Umbilical cord (tissue), 2 donors: ENCODE data around the gene BSPRY. TPM values are rescaled to one million over a fixed set of nuclear protein-coding genes. Genes with fewer than 3 reads are reported as not detected.
"Not testable (repeated sequence)": the region's sequence is repeated elsewhere in the genome, so short reads cannot be mapped to it uniquely, and the experiment has no call there.

Experiments used
- DNase-seq: peaks from one replicate; pipeline ENCODE4 v3.0.0-alpha.2; 2015; ENCODE audit warnings: low spot score
- total RNA-seq: library from RNA; depleted of rRNA; stranded (reverse); fragments of >200 nt; gene quantifications from one replicate; pipeline ENCODE4 v1.2.3, GENCODE V29; 2014; ENCODE audit warnings: low replicate concordance; ENCODE audit not compliant: insufficient read depth

The BSPRY gene
- total RNA-seq, 1 donor from 2014 or later = 2.6 TPM

- peak; percentile 42 for DNase-seq
Observed at GRCh38 chr9:113341712-113342410, 7.5 kb upstream of the BSPRY start.

- peak; percentile 97 for DNase-seq
Observed at GRCh38 chr9:113343732-113344231, 5.6 kb upstream of the BSPRY start.

- DNase-seq = no peak
Observed at GRCh38 chr9:113345190-113345589, 4.2 kb upstream of the BSPRY start.

- DNase-seq = no peak
Observed at GRCh38 chr9:113345671-113346070, 3.7 kb upstream of the BSPRY start.

- no peak for DNase-seq
Observed at GRCh38 chr9:113348437-113348836, 904 bp upstream of the BSPRY start.

- no peak for DNase-seq
Observed at GRCh38 chr9:113349066-113349444, 286 bp upstream of the BSPRY start.

- DNase-seq = peak; percentile 55
Observed at GRCh38 chr9:113350107-113350661, 843 bp downstream of the BSPRY start.

GRCh38 chr9:113350937-113351336 is 1.6 kb downstream of the BSPRY start:
- DNase-seq = no peak

- DNase-seq = no peak
Observed at GRCh38 chr9:113352006-113352405, 2.7 kb downstream of the BSPRY start.

- DNase-seq = no peak
Observed at GRCh38 chr9:113352411-113352810, 3.1 kb downstream of the BSPRY start.

- DNase-seq = no peak
Observed at GRCh38 chr9:113355040-113355596, 5.8 kb downstream of the BSPRY start.

- DNase-seq = no peak
Observed at GRCh38 chr9:113356686-113357292, 7.4 kb downstream of the BSPRY start.

GRCh38 chr9:113359385-113359784 is 10.0 kb downstream of the BSPRY start:
- no peak for DNase-seq

GRCh38 chr9:113360242-113360842 is 11.0 kb downstream of the BSPRY start:
- DNase-seq = no peak

GRCh38 chr9:113361304-113362018 is 12.1 kb downstream of the BSPRY start:
- DNase-seq = no peak

GRCh38 chr9:113363336-113363735 is 14.0 kb downstream of the BSPRY start:
- no peak for DNase-seq

GRCh38 chr9:113364951-113365350 is 15.6 kb downstream of the BSPRY start:
- no peak for DNase-seq

- not testable (repeated sequence) for DNase-seq
Observed at GRCh38 chr9:113365652-113366051, 16.3 kb downstream of the BSPRY start.

GRCh38 chr9:113368348-113368981 is 19.1 kb downstream of the BSPRY start:
- no peak for DNase-seq

- no peak for DNase-seq
Observed at GRCh38 chr9:113368982-113369854, 19.9 kb downstream of the BSPRY start.
